H9 (cell line): ENCODE results near the gene MRPL44. TPM values are rescaled to one million over a fixed set of nuclear protein-coding genes. Genes with fewer than 3 reads are reported as not detected.

Experiments used
- DNase-seq: peaks from one replicate; pipeline ENCODE4 v3.0.0-alpha.2; 2017
- H2AFZ ChIP-seq: one replicate; pipeline ENCODE4 v1.6.1; 2013; ENCODE audit warnings: mild to moderate bottlenecking, low read length, control low read depth, moderate library complexity
- H2AK5ac ChIP-seq: 2 replicates; pipeline ENCODE4 v1.6.1; 2013; ENCODE audit warnings: low read length, control low read depth, mixed read lengths; ENCODE audit not compliant: insufficient read length
- H2BK120ac ChIP-seq: one replicate; pipeline ENCODE4 v1.6.1; 2013; ENCODE audit warnings: low read depth, mild to moderate bottlenecking, low read length, control low read depth, inconsistent platforms; ENCODE audit not compliant: poor library complexity, severe bottlenecking
- H2BK12ac ChIP-seq: 2 replicates; pipeline ENCODE4 v1.6.1; 2013; ENCODE audit warnings: low read length, control low read depth, mixed read lengths, low read depth; ENCODE audit not compliant: insufficient read length
- H2BK15ac ChIP-seq: 2 replicates; pipeline ENCODE4 v1.6.1; 2013; ENCODE audit warnings: low read depth, low read length, control low read depth
- H2BK20ac ChIP-seq: one replicate; pipeline ENCODE4 v1.6.1; 2013; ENCODE audit warnings: low read depth, mild to moderate bottlenecking, low read length, control low read depth, inconsistent platforms; ENCODE audit not compliant: poor library complexity, severe bottlenecking
- H2BK5ac ChIP-seq: 2 replicates; pipeline ENCODE4 v1.6.1; 2013; ENCODE audit warnings: low read length, control low read depth, mixed read lengths; ENCODE audit not compliant: insufficient read length
- H3K14ac ChIP-seq: 2 replicates; pipeline ENCODE4 v1.6.1; 2013; ENCODE audit warnings: low read length, control low read depth; ENCODE audit not compliant: insufficient read depth
- H3K18ac ChIP-seq: 2 replicates; pipeline ENCODE4 v1.6.1; 2013; ENCODE audit warnings: low read depth, mild to moderate bottlenecking, mixed read lengths, low read length, control low read depth; ENCODE audit not compliant: insufficient read length
- H3K23ac ChIP-seq: 2 replicates; pipeline ENCODE4 v1.6.1; 2013; ENCODE audit warnings: low read length, control low read depth, mixed read lengths, low read depth; ENCODE audit not compliant: insufficient read length
- H3K23me2 ChIP-seq: 2 replicates; pipeline ENCODE4 v1.6.1; 2013; ENCODE audit warnings: low read depth, mild to moderate bottlenecking, mixed read lengths, low read length, control low read depth; ENCODE audit not compliant: insufficient read length, poor library complexity, severe bottlenecking
- H3K27ac ChIP-seq: 2 replicates; pipeline ENCODE4 v1.5.1; 2013; ENCODE audit warnings: low read length, control low read depth, mixed read lengths, low read depth; ENCODE audit not compliant: insufficient read length
- H3K27me3 ChIP-seq: 2 replicates; pipeline ENCODE4 v1.6.1; 2013; ENCODE audit warnings: low read length, control low read depth, inconsistent platforms; ENCODE audit not compliant: insufficient read depth
- H3K4ac ChIP-seq: 2 replicates; pipeline ENCODE4 v1.6.1; 2013; ENCODE audit warnings: low read depth, mild to moderate bottlenecking, control low read depth, inconsistent platforms, low read length, moderate library complexity
- H3K4me1 ChIP-seq: 2 replicates; pipeline ENCODE4 v1.6.1; 2013; ENCODE audit warnings: low read length, control low read depth, inconsistent platforms; ENCODE audit not compliant: insufficient read depth
- H3K4me2 ChIP-seq: 2 replicates; pipeline ENCODE4 v1.6.1; 2013; ENCODE audit warnings: low read length, control low read depth, mixed read lengths; ENCODE audit not compliant: insufficient read length, insufficient read depth
- H3K56ac ChIP-seq: 2 replicates; pipeline ENCODE4 v1.6.1; 2013; ENCODE audit warnings: low read depth, mild to moderate bottlenecking, mixed read lengths, low read length, control low read depth; ENCODE audit not compliant: insufficient read length
- H3K79me1 ChIP-seq: 2 replicates; pipeline ENCODE4 v1.6.1; 2013; ENCODE audit warnings: low read depth, mild to moderate bottlenecking, moderate library complexity, low read length, control low read depth, inconsistent platforms; ENCODE audit not compliant: insufficient read depth, poor library complexity, severe bottlenecking
- H3K79me2 ChIP-seq: 2 replicates; pipeline ENCODE4 v1.6.1; 2013; ENCODE audit warnings: low read length, control low read depth, inconsistent platforms; ENCODE audit not compliant: insufficient read depth
- H3K9ac ChIP-seq: 2 replicates; pipeline ENCODE4 v1.6.1; 2013; ENCODE audit warnings: low read length, control low read depth, mixed read lengths; ENCODE audit not compliant: insufficient read length; ENCODE audit errors: extremely low read depth
- H3K9me3 ChIP-seq: one replicate; pipeline ENCODE4 v1.6.1; 2013; ENCODE audit warnings: low read depth, low read length, inconsistent platforms; ENCODE audit not compliant: control insufficient read depth
- H3T11ph ChIP-seq: one replicate; pipeline ENCODE4 v1.6.1; 2013; ENCODE audit warnings: mild to moderate bottlenecking, low read length, control low read depth, inconsistent platforms
- H4K20me1 ChIP-seq: one replicate; pipeline ENCODE4 v1.6.1; 2013; ENCODE audit not compliant: control insufficient read depth, insufficient read length, insufficient read depth
- H4K5ac ChIP-seq: 2 replicates; pipeline ENCODE4 v1.6.1; 2013; ENCODE audit warnings: low read depth, mild to moderate bottlenecking, mixed read lengths, low read length, control low read depth; ENCODE audit not compliant: insufficient read length
- H4K8ac ChIP-seq: replicated peaks from 2 replicates; pipeline ENCODE4 v1.6.1; 2013; ENCODE audit warnings: low read length, control low read depth, mixed read lengths, low read depth; ENCODE audit not compliant: insufficient read length
- H4K91ac ChIP-seq: 2 replicates; pipeline ENCODE4 v1.6.1; 2013; ENCODE audit warnings: low read depth, mild to moderate bottlenecking, moderate library complexity, mixed read lengths, low read length, control low read depth; ENCODE audit not compliant: insufficient read length
- H3K27ac Mint-ChIP-seq, 3 experiments: 2 replicates in 2 of 3; 3 replicates in 1 of 3; pipeline ENCODE4 v1.8.0; 2020 to 2021; ENCODE audit warnings: mixed read lengths in 3 of 3, mild to moderate bottlenecking in 1 of 3, moderate library complexity in 1 of 3
- H3K27me3 Mint-ChIP-seq: 2 replicates; pipeline ENCODE4 v1.8.0; 2021; ENCODE audit warnings: low read depth, mild to moderate bottlenecking, moderate library complexity, mixed read lengths
- H3K36me3 Mint-ChIP-seq, 3 experiments: 2 replicates in 2 of 3; 3 replicates in 1 of 3; pipeline ENCODE4 v1.8.0; 2020 to 2021; ENCODE audit warnings: low read depth in 3 of 3, mixed read lengths in 3 of 3; ENCODE audit not compliant: insufficient read depth in 1 of 3
- H3K4me1 Mint-ChIP-seq, 2 experiments: 2 replicates each; pipeline ENCODE4 v1.8.0; 2020; ENCODE audit warnings: mixed read lengths in 2 of 2
- H3K4me3 Mint-ChIP-seq, 2 experiments: 2 replicates in 1 of 2; 3 replicates in 1 of 2; pipeline ENCODE4 v1.8.0; 2020 to 2021; ENCODE audit warnings: mild to moderate bottlenecking in 2 of 2, mixed read lengths in 2 of 2, moderate library complexity in 1 of 2
- H3K9me3 Mint-ChIP-seq, 2 experiments: 2 replicates in 1 of 2; 3 replicates in 1 of 2; pipeline ENCODE4 v1.8.0; 2020; ENCODE audit warnings: mild to moderate bottlenecking in 2 of 2, mixed read lengths in 2 of 2, moderate library complexity in 1 of 2
- WGBS: extraction: QIAGEN DNeasy Blood & Tissue Kit; methylation state at CpG from one replicate; pipeline ENCODE4 v1.1.7; 2013; ENCODE audit warnings: missing lambda C conversion rate, low lambda C conversion rate, mixed read lengths; ENCODE audit not compliant: insufficient read length; ENCODE audit errors: extremely low coverage; 5-methylcytosine and 5-hydroxymethylcytosine counted together
- total RNA-seq: library from RNA; stranded (reverse); gene quantifications from 2 replicates; pipeline ENCODE4 v1.2.1, GENCODE V29; 2021
- TF ChIP-seq, protein P1 (sequence below): fragments of 200-600 bp; sonication (generic); conservative IDR thresholded peaks from 3 replicates; pipeline ENCODE4 v1.8.0; 2021; ENCODE audit warnings: antibody characterized with exemption, mild to moderate bottlenecking

Gene MRPL44
- total RNA-seq, 1 experiment from 2014 or later: 46.1 TPM

DNA sequence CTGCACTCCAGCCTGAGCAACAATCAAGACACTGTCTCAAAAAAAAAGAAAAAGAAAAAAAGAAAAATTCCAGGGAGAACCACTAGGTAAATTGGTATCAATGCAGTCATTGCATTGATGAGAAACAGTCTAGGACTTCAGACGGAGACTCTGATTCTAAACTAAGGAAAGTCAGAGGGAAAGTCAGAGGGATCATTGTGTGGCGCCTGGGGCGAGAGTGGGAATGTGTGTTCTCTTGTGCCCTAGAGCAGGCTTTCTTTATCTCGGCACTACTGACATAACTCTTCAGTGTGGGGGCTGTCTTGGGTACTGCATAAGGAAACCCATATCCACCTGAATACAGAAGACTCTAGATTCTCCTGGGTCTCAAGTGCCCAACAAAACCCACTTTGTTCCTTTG is 57.1 kb downstream of the MRPL44 start:
- Histone ChIP-seq H2BK20ac (no peak overlapping the region), H3K79me2 (no peaks in the 10 kb centered on the region), H4K91ac (no peak overlapping the region), H2BK12ac (no peak overlapping the region), H3K9me3 (no peaks in the 10 kb centered on the region), H2BK120ac (no peak overlapping the region), H3K23ac (no peak overlapping the region), H3K27ac (no peak overlapping the region), H3K23me2 (no peaks in the 10 kb centered on the region), H3K4ac (no peak overlapping the region), H4K20me1 (no peaks in the 10 kb centered on the region), H2BK5ac (no peak overlapping the region), H4K5ac (no peak overlapping the region), H2BK15ac (no peak overlapping the region), H2AFZ (no peak overlapping the region), H3K4me2 (no peak overlapping the region), H4K8ac (no peak overlapping the region), H3K27me3 (no peaks in the 10 kb centered on the region), H3K18ac (no peak overlapping the region), H3K4me1 (peaks cover 3% of the 10 kb centered on the region; the same call in 1 of the 2 replicates), H2AK5ac (no peak overlapping the region), H3K9ac (no peak overlapping the region), H3K79me1 (no peaks in the 10 kb centered on the region), H3K14ac (no peak overlapping the region), H3K56ac (no peak overlapping the region), H3T11ph (no peak overlapping the region)
- WGBS: no CpG with 5 or more reads among the region's 4 CpGs
- Mint-ChIP-seq H3K27ac (no peak overlapping the region), H3K9me3 (no peaks in the 10 kb centered on the region), H3K27me3 (no peaks in the 10 kb centered on the region), H3K4me1 (peaks cover 18 to 21% of the 10 kb centered on the region in 2 experiments), H3K4me3 (no peak overlapping the region), H3K36me3 (no peaks in the 10 kb centered on the region; a peak in 1 of 7 replicates)
- no peak for DNase-seq
- TF ChIP-seq, protein P1, sequence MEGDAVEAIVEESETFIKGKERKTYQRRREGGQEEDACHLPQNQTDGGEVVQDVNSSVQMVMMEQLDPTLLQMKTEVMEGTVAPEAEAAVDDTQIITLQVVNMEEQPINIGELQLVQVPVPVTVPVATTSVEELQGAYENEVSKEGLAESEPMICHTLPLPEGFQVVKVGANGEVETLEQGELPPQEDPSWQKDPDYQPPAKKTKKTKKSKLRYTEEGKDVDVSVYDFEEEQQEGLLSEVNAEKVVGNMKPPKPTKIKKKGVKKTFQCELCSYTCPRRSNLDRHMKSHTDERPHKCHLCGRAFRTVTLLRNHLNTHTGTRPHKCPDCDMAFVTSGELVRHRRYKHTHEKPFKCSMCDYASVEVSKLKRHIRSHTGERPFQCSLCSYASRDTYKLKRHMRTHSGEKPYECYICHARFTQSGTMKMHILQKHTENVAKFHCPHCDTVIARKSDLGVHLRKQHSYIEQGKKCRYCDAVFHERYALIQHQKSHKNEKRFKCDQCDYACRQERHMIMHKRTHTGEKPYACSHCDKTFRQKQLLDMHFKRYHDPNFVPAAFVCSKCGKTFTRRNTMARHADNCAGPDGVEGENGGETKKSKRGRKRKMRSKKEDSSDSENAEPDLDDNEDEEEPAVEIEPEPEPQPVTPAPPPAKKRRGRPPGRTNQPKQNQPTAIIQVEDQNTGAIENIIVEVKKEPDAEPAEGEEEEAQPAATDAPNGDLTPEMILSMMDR: no peak
